GM21723 (cell line): ENCODE results near the gene KDM4C.
A peak's percentile ranks its signal among the peaks of the same experiment; 100 is the strongest.

Source experiments
- ATAC-seq: cut with Tn5 transposase; IDR thresholded peaks from one replicate; pipeline ENCODE4 v1.9.1; 2021; ENCODE audit warnings: mild to moderate bottlenecking, moderate library complexity; ENCODE audit not compliant: unreplicated experiment

Gene KDM4C

DNA sequence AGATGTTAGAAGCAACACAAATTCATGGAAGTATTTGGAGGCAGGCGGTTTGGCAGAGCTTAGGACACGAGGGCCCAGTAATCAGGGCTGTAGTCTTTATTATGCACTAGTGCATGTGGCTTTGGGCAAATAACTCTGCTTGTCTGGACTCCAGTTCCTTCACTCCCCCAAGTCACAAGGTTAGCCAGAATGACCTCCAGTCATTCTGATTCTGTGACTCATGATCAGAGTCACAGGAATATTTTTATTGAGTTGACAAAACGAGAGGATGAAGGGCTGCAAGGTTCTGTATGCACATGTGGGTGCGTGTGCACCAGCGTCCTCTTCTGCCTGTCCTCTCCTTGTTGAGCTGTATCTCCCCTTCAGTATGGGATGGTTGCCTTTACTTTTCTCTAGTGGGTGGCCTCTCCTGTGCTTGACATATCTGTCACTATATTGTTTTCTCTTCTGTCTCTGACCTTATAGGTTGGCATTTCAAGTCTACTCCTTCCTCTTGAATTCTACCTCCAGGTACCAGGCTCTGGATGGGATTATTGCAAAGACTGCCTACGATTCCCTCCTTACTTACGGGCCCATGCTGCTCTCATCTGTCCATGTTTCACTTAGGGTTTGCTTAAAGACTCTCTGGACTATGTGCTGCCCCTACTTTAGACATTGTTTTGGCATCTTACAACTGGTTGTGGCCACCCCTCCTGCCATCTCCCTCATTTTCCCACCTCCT lies 94.6 kb downstream of the KDM4C start:
- ATAC-seq: no peak

DNA sequence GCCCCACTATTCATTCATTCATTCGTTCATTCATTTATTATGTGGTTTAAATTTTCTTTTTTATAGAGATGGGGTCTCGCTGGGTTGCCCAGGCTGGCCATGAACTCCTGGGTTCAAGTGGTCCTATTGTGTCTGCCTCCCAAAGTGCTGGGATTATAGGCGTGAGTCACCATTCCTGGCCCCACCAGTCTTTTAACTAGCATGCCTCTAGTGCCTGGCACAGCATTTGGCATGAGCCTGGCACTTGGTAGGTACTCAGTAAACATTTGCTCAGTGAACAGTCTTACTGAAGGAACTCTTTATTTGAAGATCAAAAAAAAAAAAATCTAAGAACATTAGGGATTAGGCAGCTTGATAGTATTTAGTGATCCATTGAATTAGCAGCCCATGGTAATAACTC lies 98.1 kb downstream of the KDM4C start:
- ATAC-seq: no peak

DNA sequence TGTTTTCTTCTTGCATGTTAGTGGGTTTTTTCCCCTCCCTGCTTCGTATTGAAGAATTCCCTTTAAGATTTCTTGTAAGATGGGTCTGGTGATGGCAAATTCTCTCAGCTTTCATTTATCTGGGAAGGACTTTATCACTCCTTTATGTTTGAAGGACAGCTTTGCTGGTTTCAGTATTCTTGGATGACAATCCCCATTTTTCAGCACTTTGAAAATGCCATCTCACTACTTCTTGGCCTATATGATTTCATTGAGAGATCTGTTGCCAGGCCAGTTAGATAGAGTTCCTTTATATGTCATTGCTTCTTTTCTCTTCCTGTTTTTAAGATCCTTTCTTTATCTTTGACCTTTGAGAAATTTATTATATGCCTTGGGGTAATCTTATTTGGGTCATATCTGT lies 106.3 kb downstream of the KDM4C start:
- ATAC-seq: no peak

DNA sequence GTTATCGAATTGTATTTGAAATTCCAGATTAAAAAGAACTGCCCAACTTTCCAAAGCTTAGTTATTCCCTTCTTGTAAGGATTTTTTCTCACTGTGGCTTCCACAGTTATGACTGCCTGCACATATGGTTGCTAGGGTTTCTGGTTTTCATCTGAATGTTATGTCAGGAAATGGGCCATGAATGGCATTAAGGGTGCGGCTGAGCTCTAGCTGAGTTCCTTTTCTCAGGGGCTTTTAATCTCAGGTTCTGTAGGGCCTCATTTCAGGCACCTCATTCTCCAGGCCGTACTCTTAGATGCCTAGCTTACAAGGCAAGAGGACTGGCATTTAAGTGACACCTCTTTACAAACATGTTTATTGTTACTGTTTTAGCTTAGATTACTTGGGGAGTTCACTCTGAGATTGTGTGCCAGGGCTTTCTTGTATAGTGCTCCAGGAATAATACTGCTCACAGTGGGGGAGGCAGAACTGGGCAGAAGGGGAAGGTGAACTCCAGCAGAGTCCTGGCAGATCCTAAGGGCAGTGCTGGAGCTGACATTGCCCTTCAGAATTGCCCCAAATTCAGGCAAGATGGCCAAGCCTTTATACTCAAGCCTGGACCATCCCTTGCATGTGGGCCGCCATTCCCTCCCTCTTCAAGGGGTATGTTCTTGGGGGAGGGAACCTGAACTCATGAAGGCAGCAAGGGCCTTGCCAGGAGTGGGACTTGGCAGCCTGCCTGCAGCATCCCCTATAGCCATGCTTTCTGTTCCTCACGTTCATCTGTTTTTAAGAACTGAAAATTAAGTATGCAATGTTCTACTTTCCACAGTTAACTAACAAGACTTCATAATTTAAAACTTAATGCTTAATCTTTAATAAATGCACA lies 111.5 kb downstream of the KDM4C start:
- no peak for ATAC-seq

DNA sequence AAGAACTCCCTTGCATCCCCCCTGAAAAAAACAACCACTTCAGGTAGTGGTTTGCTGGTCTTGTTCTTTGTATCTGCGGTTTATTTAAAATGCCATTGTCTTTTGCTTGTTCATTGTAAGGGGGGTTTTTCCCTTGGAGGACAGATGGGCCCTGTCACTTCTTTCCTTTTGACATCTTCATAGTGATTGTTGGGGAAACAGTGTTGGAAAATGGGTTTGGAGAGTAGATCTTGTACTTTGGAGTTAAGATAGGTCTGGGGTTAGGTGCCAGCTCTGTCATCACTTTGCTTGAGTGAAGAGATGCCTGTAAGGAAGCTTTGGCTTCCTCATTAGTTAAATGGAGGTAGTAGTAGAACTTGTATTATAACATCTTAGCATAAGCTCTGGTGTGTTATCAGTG lies 112.4 kb downstream of the KDM4C start:
- ATAC-seq: no peak

DNA sequence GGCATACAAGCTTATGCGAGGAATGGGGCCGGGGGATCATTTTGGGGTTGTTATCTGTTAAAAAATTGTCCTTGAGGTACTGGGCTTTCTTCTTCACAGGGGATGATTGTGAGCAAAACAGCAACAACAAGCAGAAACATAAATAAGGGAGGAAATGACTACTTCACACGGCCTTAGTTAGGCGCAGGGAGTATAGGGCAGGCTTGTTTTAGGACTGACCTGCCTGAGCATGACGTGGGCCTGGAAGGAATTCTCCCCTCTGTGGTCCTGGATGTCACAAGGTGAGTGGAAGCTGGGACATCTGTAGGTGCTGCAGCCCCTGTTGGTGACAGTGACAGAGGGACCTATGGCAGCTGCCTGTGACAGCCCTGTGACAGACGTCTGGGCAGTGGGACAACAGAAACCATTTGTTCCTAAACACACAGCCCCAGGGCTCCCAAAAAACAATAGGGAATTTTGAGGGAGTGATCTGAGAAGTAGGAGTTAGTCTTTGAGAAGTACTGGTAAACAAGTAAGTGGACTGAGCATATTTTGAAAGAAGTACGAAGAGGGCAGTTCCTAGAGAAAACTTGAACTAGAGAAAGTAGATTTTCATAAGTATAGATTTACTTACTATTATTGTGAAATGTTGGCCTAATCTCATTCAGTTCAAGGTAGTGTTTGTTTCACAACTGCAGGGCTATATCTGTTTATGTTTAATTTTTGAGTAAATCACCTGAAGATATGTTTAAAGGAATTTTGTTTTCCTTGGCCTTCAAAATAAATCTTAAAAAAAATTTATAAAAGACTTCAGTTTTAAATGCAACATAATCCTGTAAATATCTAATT lies 113.1 kb downstream of the KDM4C start:
- ATAC-seq: no peak

DNA sequence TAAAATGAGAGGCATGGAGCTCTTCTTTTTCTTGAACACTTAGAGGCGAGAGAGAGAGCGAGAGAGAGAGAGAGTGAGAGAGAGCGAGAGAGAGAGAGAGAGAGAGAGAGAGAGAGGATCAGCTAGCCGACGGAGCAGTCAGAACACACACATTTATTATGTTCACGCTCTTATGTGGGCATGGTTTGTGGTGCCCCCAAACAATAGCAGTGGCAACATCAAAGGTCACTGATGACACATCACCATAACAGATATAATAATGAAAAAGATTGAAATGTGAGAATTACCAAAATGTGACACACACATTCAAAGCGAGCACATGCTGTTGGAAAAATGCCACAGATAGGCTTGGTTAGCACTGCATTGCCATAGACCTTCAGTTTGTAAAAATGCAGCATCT lies 116.1 kb downstream of the KDM4C start:
- no peak for ATAC-seq

DNA sequence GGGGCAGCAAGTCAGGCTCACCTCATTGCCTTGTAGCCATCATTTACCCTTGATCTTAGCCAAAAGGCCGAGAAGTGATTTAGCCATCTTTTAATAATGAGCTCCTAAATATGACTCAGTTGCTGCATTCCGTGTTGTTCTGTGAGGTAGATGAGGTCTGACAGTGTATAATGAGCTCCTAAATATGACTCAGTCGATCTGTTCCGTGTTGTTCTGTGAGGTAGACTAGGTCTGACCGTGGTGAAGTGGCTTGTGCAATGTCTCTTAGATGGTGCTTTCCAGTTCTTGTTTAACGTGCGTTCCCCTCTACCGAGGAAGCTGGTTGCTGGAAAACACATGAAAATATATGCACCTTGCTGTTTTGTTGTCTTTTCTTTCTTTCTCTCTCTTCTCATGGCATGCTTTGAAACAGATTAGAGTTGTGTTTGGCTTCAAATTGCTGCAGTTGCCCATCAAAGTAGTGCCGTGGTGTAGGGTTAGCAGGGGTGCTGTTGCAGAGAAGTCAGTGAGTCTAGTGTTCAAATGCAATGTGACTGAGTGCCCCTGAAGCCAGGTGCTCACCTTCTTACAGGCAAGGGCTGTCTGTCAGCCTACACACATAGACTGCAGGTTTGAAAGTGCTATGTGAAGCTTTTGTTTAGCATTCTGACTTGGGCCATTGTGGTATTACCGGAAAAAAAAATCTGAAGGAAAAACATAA lies 118.6 kb downstream of the KDM4C start:
- no peak for ATAC-seq

DNA sequence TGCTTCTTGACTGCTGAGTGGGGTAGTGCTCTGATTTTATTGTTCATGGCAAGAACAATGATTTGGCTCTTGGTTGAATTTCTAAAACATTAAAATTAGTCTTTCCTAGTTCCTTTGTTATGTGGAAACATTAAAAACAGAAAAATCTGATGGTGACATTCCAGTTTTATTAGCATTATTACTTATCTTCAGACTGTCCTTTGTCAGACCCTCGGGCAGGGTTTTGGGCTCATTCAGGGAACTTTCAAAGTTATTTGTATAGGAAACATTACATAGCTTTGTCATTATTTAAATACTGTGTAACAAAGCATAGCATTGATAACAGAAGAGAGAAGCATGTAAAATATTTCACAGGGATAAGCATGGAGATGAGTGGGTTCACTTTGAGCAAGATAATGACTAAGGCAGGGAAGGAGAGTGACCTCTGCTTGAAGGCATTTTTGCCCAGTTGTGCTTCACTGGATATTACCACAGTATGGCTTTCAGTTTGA lies 119.9 kb downstream of the KDM4C start:
- no peak for ATAC-seq

DNA sequence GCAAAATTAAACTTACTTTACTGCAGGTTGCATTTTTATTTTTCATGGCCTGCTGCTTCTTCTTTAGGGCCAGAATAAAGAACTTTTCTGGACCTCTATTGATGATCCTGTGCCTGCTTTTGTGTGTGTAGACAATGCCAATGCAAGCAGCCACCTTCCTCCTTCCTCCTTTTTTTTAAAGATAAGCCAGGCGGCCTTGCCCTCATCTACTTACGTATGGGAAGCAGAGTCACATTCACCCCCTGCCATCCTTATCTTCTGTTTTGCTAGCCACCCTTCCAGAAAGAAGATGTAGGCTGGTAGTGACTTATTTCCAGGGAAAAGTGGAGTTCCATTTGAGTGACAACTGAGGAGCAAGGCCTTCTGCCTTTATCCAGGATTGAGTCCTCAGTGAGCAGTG lies 122.9 kb downstream of the KDM4C start:
- no peak for ATAC-seq

DNA sequence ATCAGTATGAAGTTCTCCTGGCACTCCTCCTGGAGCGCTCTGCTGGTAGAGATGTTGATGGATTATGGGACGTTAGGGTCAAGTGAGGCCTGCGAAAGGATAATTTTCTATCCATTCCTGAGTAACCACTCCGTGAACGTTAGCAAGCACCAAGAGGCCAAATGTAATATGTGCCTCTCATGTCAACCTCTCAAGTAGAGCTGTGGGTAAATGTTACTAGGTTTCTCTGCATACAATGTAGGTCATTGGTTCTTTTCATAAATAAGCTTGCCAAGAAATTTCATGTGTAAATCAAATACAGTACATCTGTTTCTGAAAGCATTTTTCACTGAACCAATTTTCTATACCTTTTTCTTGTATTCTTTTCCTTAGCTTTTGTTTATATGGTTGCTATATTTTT lies 126.3 kb downstream of the KDM4C start:
- no peak for ATAC-seq

DNA sequence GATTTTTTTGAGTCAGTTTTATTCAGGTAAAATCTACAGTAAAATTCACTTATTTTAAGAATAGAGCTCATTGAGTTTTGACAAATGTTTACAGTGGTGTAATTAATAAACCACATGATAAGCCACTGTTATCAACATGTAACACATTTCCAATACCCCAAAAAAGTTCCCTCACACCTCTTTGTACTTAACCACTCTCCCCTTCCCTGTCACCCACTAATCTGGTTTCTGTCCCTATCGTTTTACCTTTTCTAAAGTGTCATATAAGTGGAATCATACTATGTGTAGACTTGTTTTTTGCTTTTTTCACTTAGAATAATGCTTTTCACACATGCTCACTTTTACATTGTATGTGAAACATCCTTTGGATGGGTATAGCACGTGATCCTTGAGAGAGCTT lies 127.2 kb downstream of the KDM4C start:
- ATAC-seq: no peak

DNA sequence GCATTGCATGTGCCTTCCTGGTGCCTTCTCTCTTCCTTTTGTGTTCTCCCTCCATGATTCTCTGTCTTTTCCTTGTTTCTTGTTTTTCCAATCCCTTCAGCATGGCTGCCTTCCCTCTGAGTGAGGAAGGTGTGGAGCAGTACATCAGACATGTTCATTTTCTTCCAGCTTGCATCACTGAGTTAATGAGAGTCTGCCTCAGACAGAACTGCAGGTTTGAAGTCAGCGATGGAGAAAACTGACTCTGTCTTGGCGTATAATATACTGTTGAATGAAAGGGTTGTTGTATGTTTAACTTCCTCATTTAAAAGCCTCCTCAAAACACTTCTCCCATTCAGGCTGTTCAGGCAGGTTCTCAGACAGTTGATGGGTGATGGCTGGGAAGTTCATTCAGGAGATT lies 129.3 kb downstream of the KDM4C start:
- ATAC-seq: no peak

DNA sequence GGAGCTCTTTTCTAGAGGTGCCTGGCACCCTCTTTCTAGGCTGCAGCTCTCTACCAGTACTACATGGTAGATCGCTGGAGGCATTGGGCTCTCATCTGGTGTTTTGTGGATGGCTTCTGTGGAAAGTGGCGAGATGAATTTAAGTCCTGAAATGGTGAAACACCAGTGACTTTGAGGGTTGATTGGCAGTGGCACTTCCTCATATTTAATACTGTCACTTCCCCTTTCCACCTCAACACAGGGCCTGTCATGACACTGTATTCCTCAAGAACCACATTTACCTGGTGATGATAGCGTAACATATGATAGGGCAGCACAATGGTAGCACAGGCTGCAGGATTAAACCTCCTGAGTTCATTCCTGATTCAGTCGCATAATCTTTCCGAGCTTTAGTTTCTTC lies 132.1 kb downstream of the KDM4C start:
- no peak for ATAC-seq

DNA sequence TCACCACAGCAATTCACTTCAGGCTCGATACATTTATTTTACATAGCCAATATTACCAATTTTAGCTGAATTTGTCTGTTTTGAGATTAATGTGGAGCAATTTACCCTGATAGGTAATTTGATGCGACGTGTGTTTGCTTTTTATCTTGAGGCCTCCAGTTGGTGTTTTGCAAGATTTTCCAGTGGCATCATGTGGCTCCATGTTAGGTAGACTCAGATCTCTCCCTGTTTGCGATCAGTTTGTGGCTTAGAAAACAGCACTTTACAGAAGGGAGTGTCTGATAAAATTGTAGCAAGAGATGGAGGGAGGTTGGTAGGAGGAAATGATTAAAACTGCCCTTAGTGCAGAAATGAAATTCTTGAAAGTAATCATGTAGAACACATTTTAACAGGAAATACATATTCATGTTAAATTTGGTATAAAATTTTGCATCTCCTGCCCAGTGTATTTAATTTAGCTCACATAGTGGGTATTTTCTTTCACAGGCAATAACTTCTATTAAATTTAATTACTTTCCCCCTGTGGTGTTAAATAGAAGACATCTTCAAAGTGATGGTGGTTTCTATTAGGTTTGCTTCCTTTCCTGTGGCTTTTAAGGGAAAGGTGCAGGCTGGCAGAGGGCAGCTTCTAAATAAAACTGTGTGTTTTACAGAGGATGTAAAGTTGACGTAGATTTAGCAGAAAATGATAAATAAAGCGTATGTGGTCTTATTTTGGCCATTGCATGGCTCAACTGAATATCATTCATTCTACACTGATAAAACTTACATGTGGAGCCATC lies 135.8 kb downstream of the KDM4C start:
- peak; percentile 36 for ATAC-seq

DNA sequence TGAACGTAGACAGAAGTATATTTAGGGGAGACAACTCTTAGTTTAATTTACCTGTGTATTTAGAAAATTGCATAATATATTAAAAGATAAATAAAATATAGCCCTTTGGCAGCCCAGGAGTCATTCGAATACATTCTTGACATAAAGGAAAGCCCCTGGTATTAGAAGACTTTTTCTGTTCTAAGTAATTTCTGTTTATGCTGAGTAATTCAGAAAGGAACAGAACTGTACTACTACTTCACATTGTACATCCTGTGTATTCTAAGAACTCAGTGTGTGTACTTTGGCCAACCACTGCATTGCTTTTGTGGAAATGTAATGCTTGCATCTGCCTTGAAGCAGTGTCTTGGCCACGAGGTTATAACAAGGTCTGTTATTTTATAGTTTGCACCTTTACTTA lies 136.4 kb downstream of the KDM4C start:
- peak; percentile 94 for ATAC-seq

DNA sequence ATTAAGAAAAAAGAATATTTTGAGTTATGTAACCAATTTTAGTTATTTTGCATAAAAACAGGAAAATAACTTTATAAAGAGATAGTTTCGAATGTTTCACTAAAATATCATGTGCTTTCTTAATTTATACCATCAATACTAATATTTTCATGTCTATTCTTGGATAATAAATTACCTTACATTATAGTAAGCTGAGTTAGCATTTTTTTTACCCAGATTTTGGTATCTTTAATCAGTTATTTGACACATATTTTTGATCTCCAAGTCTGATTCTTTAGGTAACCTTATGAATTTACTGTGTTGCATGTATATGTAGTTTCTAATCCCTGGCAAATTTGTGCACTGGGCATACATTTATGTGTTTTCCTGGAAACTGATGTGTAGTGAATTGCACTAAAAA lies 138.0 kb downstream of the KDM4C start:
- ATAC-seq: no peak

DNA sequence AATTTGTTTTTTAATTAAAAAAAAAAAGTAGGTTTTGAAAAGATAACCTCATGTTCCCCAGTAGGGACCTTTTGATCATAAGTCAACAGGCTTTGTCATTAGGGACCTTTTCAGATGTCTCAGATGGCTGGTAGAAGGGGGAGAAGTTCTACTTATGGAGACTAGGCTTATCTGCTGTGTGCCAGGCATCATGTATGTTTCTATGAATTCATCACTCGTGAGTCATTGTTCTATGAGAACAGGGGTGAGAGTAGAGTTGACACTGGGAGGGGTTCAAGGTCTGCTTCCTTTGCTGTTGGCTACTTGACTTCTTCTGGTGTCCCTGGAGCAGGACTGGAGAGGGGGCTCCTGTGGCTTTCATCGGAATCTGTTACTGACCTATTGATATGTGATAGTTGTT lies 138.8 kb downstream of the KDM4C start:
- no peak for ATAC-seq

DNA sequence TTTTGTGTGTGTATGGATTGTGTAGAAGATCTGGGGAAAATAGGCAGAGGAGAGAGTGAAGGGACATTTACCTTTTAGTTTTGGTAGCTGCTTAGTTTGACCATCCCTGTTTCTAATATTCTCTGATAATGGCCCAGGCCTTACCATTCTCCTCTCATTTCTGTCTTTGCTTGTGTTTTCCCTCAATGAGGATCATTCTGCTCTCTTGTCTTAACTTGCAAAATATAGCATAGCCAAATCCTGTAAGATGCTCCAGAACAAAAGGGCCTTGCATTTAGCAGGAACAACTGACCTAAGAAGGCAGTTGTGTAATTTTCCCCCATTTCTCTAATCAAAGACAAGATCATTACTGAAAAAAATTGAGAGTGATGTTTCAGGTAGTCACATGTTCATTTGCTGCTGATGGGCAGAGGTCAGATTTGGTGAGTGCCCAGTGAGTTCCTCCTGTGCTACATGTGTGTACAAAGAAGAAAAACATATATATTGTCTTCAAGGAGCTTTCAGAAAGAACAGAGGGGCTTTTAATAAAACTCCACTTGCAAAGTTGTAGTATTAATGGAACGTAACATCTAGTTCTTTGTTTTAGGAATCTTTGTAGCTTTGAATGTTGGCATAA lies 139.5 kb downstream of the KDM4C start:
- ATAC-seq: no peak

DNA sequence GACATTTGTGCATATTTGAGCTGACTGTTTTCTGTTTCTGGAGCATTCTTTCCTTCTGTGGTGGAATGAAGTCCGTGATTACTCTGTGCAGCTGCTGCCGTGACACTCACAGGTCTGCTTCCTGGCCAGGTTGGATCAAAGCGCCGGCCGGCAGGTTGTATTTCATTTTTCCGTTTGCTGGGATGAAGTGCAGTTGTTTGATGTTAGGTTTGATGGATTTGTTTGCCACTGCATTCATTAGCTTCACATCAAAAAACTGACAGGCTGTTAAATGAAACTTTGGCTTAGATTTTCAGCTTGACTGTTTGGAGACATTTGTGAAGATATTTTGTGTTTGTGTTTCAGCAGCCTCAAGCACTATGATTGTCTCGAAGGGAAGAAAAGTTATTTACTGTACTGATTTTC lies 140.1 kb downstream of the KDM4C start:
- ATAC-seq: no peak
